AG09319 (cell line): ENCODE results near the gene TSC1.

Experiments
- DNase-seq: peaks from one replicate; pipeline ENCODE4 v3.0.0-alpha.2; 2010; ENCODE audit warnings: low read depth; ENCODE audit errors: extremely low read depth
- CTCF ChIP-seq: IDR thresholded peaks from 2 replicates; pipeline ENCODE4 v1.5.1; 2011; ENCODE audit warnings: low read depth, mild to moderate bottlenecking, inconsistent platforms, low read length, moderate library complexity

TSC1 gene

GRCh38 chr9:132983491-132984201, 39.2 kb upstream of the TSC1 start:
- no peak for DNase-seq
- no peak for TF ChIP-seq CTCF

- TF ChIP-seq CTCF = no peak
- no peak for DNase-seq
Measured at GRCh38 chr9:132982458-132982857, 38.0 kb upstream of the TSC1 start.

GRCh38 chr9:132980157-132980556, 35.7 kb upstream of the TSC1 start:
- no peak for DNase-seq
- TF ChIP-seq CTCF = no peak

- DNase-seq = no peak
- TF ChIP-seq CTCF = no peak
Measured at GRCh38 chr9:132978451-132979131, 34.2 kb upstream of the TSC1 start, which contains the start of gene GFI1B. GFI1B (plus strand) TSS chr9:132978694; CDS start chr9:132986679, 7,985 bp downstream.

- DNase-seq = no peak
- TF ChIP-seq CTCF = no peak
Measured at GRCh38 chr9:132978112-132978450, 33.7 kb upstream of the TSC1 start.

GRCh38 chr9:132976571-132976970, 32.2 kb upstream of the TSC1 start:
- no peak for DNase-seq
- no peak for TF ChIP-seq CTCF

GRCh38 chr9:132975961-132976360, 31.5 kb upstream of the TSC1 start:
- TF ChIP-seq CTCF = no peak
- DNase-seq = no peak
